Mucosa of stomach (tissue), 1 donor: ENCODE data around the gene C1QTNF5.

ENCODE experiments used
- H3K27me3 ChIP-seq: one replicate; pipeline ENCODE4 v1.7.0; 2013; ENCODE audit warnings: mild to moderate bottlenecking, low read length; ENCODE audit not compliant: control insufficient read depth, insufficient read depth
- H3K36me3 ChIP-seq: one replicate; pipeline ENCODE4 v1.7.0; 2013; ENCODE audit warnings: low read length; ENCODE audit not compliant: control insufficient read depth, insufficient read depth
- H3K4me1 ChIP-seq: one replicate; pipeline ENCODE4 v1.7.0; 2013; ENCODE audit warnings: mild to moderate bottlenecking, low read length; ENCODE audit not compliant: control insufficient read depth, insufficient read depth
- H3K4me3 ChIP-seq: one replicate; pipeline ENCODE4 v1.7.0; 2013; ENCODE audit warnings: low read length
- H3K9ac ChIP-seq: one replicate; pipeline ENCODE4 v1.7.0; 2013; ENCODE audit warnings: mild to moderate bottlenecking, low read length, moderate library complexity
- H3K9me3 ChIP-seq: one replicate; pipeline ENCODE4 v1.7.0; 2013; ENCODE audit warnings: mild to moderate bottlenecking, low read length, moderate library complexity; ENCODE audit not compliant: control insufficient read depth
- donor health status: Pancreatic carcinoma.

C1QTNF5 gene

GRCh38 chr11:119336744-119337469, 3.8 kb downstream of the C1QTNF5 start:
- H3K4me3 ChIP-seq, result no peak overlapping the region
- peak overlapping the region; percentile 20 for H3K9ac ChIP-seq
- peaks cover 47% of the 10 kb centered on the region for H3K4me1 ChIP-seq
- H3K9me3 ChIP-seq, result no peaks in the 10 kb centered on the region
- peaks cover 35% of the 10 kb centered on the region for H3K27me3 ChIP-seq
- no peaks in the 10 kb centered on the region for H3K36me3 ChIP-seq

DNA sequence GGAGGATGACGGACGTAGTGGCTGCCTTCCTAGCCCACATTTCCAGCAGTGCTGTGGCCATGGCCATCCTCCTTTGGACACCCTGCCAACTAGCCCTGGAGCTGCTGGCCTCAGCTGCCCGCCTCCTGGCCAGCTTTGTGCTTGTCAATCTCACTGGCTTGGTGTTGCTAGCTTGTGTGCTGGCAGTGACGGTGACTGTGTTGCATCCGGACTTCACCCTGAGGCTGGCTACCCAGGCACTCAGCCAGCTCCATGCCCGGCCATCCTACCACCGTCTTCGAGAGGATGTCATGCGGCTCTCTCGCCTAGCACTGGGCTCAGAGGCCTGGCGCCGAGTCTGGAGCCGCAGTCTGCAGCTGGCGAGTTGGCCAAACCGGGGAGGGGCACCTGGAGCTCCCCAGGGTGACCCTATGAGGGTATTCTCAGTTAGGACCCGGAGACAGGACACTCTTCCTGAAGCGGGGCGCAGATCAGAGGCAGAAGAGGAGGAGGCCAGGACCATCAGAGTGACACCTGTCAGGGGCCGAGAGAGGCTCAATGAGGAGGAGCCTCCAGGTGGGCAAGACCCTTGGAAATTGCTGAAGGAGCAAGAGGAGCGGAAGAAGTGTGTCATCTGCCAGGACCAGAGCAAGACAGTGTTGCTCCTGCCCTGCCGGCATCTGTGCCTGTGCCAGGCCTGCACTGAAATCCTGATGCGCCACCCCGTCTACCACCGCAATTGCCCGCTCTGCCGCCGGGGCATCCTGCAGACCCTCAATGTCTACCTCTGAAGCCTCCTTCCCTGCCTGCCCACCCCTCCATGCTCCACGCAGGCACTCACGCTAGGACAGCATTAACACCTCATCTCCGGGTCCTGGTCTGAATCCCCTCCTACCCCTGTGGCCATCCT, 4.8 kb downstream of the C1QTNF5 start:
- peaks cover 40% of the 10 kb centered on the region for H3K4me1 ChIP-seq
- H3K9ac ChIP-seq, result peak overlapping the region; percentile 83

GRCh38 chr11:119335091-119335654, 5.5 kb downstream of the C1QTNF5 start:
- H3K9ac ChIP-seq, result peak overlapping the region; percentile 83
- H3K4me3 ChIP-seq, result peak overlapping the region; percentile 37
- H3K27me3 ChIP-seq, result peaks cover 18% of the 10 kb centered on the region
- H3K9me3 ChIP-seq, result no peaks in the 10 kb centered on the region
- peaks cover 33% of the 10 kb centered on the region for H3K4me1 ChIP-seq
- no peaks in the 10 kb centered on the region for H3K36me3 ChIP-seq

More for the DNA sequence above, 4.8 kb downstream of the C1QTNF5 start:
- H3K36me3 ChIP-seq, result no peaks in the 10 kb centered on the region
- no peaks in the 10 kb centered on the region for H3K9me3 ChIP-seq
- H3K27me3 ChIP-seq, result peaks cover 25% of the 10 kb centered on the region
- no peak overlapping the region for H3K4me3 ChIP-seq

- peak within 1 kb of the TSS; percentile 37 for H3K4me3 ChIP-seq
- peak within 1 kb of the TSS; percentile 83 for H3K9ac ChIP-seq
- H3K4me1 ChIP-seq, result peaks cover 25% of the 10 kb centered on the region
- H3K36me3 ChIP-seq, result no peaks in the 10 kb centered on the region
- no peaks in the 10 kb centered on the region for H3K9me3 ChIP-seq
- H3K27me3 ChIP-seq, result peaks cover 10% of the 10 kb centered on the region
Measured at GRCh38 chr11:119334174-119334930, 6.3 kb downstream of the C1QTNF5 start, which contains the start of gene RNF26. TSS of gene RNF26 (plus strand) at chr11:119334527. CDS start at chr11:119335123, 596 bp downstream.

- Histone ChIP-seq H3K27me3 (no peaks in the 10 kb centered on the region), H3K9me3 (no peaks in the 10 kb centered on the region), H3K4me3 (no peak overlapping the region), H3K36me3 (no peaks in the 10 kb centered on the region), H3K4me1 (peaks cover 16% of the 10 kb centered on the region), H3K9ac (no peak overlapping the region)
Measured at GRCh38 chr11:119332111-119332765, 8.4 kb downstream of the C1QTNF5 start.

GRCh38 chr11:119330237-119330636, 10.4 kb downstream of the C1QTNF5 start:
- Histone ChIP-seq H3K9me3 (no peaks in the 10 kb centered on the region), H3K9ac (no peak overlapping the region), H3K36me3 (no peaks in the 10 kb centered on the region), H3K4me1 (peaks cover 6% of the 10 kb centered on the region), H3K4me3 (no peak overlapping the region), H3K27me3 (no peaks in the 10 kb centered on the region)

- Histone ChIP-seq H3K9me3 (no peaks in the 10 kb centered on the region), H3K27me3 (no peaks in the 10 kb centered on the region), H3K4me1 (no peaks in the 10 kb centered on the region), H3K4me3 (no peak overlapping the region), H3K36me3 (no peaks in the 10 kb centered on the region), H3K9ac (no peak overlapping the region)
Measured at GRCh38 chr11:119329320-119329719, 11.4 kb downstream of the C1QTNF5 start.

DNA sequence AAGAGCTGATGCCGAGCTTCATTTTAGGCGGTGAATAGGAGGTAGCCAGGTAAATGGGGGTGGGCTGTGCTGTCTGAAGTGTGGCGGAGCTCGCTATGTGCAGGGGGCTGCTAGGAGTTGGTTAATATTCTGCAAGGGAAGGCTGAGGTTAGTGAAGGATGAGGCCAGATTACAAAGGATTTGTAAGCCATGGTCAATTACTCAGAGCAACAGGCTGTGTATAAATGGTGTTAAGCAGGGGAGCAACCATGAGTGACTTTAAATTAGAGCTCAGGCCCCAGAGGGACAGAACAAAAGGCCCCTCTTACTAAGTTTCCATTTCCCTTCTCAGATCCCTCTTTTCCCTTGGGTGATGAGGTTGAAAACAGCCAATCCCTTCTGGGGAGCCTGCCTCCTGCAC, 16.5 kb downstream of the C1QTNF5 start:
- Histone ChIP-seq H3K9ac (no peak overlapping the region), H3K4me1 (peaks cover 20% of the 10 kb centered on the region), H3K27me3 (peaks cover 21% of the 10 kb centered on the region), H3K4me3 (no peak overlapping the region), H3K36me3 (no peaks in the 10 kb centered on the region), H3K9me3 (no peaks in the 10 kb centered on the region)

DNA sequence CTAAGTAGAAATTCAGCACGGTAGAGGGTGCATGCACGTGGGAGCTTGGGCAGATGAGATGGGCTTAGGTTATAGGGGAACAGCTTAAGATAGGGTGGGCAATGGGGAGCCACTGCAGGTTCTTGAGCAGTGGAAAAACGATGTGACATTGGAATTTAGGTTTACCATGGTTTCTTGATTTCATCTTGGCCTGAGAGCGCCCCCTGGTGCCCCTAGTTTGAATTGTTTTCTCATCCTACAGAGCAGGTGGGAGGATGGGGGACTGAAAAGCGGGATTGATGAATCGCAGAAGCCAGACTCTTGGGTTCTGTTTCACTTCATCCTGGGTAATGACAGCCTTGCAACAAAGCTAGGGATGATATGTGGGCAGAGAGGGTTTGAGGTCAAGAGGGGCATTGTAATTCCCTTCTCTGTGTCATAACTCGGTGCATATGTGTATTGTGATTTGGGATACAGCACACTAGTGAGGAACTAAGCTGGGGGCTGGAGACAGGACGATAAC, 17.1 kb downstream of the C1QTNF5 start:
- Histone ChIP-seq H3K36me3 (no peaks in the 10 kb centered on the region), H3K9ac (no peak overlapping the region), H3K4me1 (peaks cover 23% of the 10 kb centered on the region), H3K27me3 (peaks cover 22% of the 10 kb centered on the region), H3K4me3 (no peak overlapping the region), H3K9me3 (no peaks in the 10 kb centered on the region)

GRCh38 chr11:119322921-119323531, 17.7 kb downstream of the C1QTNF5 start:
- H3K4me3 ChIP-seq, result no peak overlapping the region
- H3K27me3 ChIP-seq, result peaks cover 28% of the 10 kb centered on the region
- H3K36me3 ChIP-seq, result no peaks in the 10 kb centered on the region
- H3K9ac ChIP-seq, result no peak overlapping the region
- H3K4me1 ChIP-seq, result peaks cover 23% of the 10 kb centered on the region
- H3K9me3 ChIP-seq, result no peaks in the 10 kb centered on the region

- Histone ChIP-seq H3K4me3 (no peak overlapping the region), H3K4me1 (peaks cover 23% of the 10 kb centered on the region), H3K27me3 (peaks cover 35% of the 10 kb centered on the region), H3K9me3 (no peaks in the 10 kb centered on the region), H3K9ac (no peak overlapping the region), H3K36me3 (no peaks in the 10 kb centered on the region)
Measured at GRCh38 chr11:119322360-119322739, 18.3 kb downstream of the C1QTNF5 start.
